Mammary epithelial cell (primary cell): ENCODE measurements around the gene LCE1E.

Source experiments
- EZH2 ChIP-seq: IDR thresholded peaks from 2 replicates; pipeline ENCODE4 v1.6.1; 2012; ENCODE audit warnings: low read length, inconsistent platforms, borderline replicate concordance
- TF ChIP-seq, protein P1 (sequence below), 2 donors: IDR thresholded peaks in 1 of 2; conservative IDR thresholded peaks in 1 of 2; 2 replicates each; pipeline ENCODE4 v1.5.1; 2011 to 2012; ENCODE audit warnings: inconsistent platforms in 2 of 2, low read length in 2 of 2, mild to moderate bottlenecking in 2 of 2, control low read depth in 1 of 2, low read depth in 1 of 2; ENCODE audit not compliant: insufficient read depth in 1 of 2; ENCODE audit errors: extremely low read depth in 1 of 2

DNA sequence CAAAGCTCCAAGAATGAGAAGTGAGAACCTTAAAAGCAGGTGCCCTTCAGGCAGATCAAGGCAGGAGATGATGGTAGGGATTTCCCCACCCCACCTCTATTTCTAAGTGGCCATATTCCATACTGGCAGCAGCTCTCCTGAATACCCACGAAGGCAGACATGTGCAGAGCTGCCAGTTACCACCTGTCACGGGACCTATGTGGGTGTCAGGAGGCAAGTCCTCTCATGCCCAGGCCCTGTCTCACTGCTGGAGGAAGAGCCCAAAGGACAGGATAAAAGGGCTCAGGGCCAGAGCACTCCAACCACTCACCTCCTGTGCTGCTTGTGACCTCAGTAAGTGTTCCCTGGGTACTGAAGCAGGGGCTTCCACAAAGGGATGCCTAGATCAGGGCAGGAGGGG is 25.0 kb downstream of the LCE1E start:
- TF ChIP-seq, protein P1, sequence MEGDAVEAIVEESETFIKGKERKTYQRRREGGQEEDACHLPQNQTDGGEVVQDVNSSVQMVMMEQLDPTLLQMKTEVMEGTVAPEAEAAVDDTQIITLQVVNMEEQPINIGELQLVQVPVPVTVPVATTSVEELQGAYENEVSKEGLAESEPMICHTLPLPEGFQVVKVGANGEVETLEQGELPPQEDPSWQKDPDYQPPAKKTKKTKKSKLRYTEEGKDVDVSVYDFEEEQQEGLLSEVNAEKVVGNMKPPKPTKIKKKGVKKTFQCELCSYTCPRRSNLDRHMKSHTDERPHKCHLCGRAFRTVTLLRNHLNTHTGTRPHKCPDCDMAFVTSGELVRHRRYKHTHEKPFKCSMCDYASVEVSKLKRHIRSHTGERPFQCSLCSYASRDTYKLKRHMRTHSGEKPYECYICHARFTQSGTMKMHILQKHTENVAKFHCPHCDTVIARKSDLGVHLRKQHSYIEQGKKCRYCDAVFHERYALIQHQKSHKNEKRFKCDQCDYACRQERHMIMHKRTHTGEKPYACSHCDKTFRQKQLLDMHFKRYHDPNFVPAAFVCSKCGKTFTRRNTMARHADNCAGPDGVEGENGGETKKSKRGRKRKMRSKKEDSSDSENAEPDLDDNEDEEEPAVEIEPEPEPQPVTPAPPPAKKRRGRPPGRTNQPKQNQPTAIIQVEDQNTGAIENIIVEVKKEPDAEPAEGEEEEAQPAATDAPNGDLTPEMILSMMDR (conservative IDR thresholded peaks at IDR 0.05 in 1 of 2, IDR thresholded peaks at IDR 0.05 in 1 of 2; ENCODE audit: extremely low read depth in 1 of 2, insufficient read depth in 1 of 2, low read depth in 1 of 2, low read length in 2 of 2) = no peak
- no peak for TF ChIP-seq EZH2
